Mucosa of rectum (tissue), 2 donors: ENCODE measurements around the gene WDR91.

ENCODE experiments used
- H3K27ac ChIP-seq, 2 donors: one replicate each; pipeline ENCODE4 v1.7.0; 2013; ENCODE audit warnings: inconsistent platforms in 2 of 2, low read depth in 2 of 2, low read length in 2 of 2
- H3K27me3 ChIP-seq, 2 donors: one replicate each; pipeline ENCODE4 v1.7.0; 2013; ENCODE audit warnings: low read length in 2 of 2; ENCODE audit not compliant: control insufficient read depth in 2 of 2, insufficient read depth in 2 of 2
- H3K36me3 ChIP-seq, 2 donors: one replicate each; pipeline ENCODE4 v1.7.0; 2013; ENCODE audit warnings: low read length in 2 of 2; ENCODE audit not compliant: control insufficient read depth in 2 of 2, insufficient read depth in 2 of 2
- H3K4me1 ChIP-seq, 2 donors: one replicate each; pipeline ENCODE4 v1.7.0; 2013; ENCODE audit warnings: low read length in 2 of 2, mild to moderate bottlenecking in 1 of 2; ENCODE audit not compliant: control insufficient read depth in 2 of 2, insufficient read depth in 2 of 2
- H3K4me3 ChIP-seq, 2 donors: one replicate each; pipeline ENCODE4 v1.7.0; 2013; ENCODE audit warnings: low read length in 2 of 2
- H3K9ac ChIP-seq, 2 donors: one replicate each; pipeline ENCODE4 v1.7.0; 2013; ENCODE audit warnings: low read length in 2 of 2, low read depth in 1 of 2, mild to moderate bottlenecking in 1 of 2
- H3K9me3 ChIP-seq, 2 donors: one replicate each; pipeline ENCODE4 v1.7.0; 2013; ENCODE audit warnings: low read length in 2 of 2; ENCODE audit not compliant: control insufficient read depth in 2 of 2
- donor health status: healthy.
- donor health status: Normal muscosa, but diverticular disease.

Gene WDR91

GRCh38 chr7:135189221-135189662 lies 22.1 kb downstream of the WDR91 start:
- no peaks in the 10 kb centered on the region for H3K9me3 ChIP-seq
- no peaks in the 10 kb centered on the region for H3K4me1 ChIP-seq
- H3K27me3 ChIP-seq: no peaks in the 10 kb centered on the region
- H3K4me3 ChIP-seq: no peak overlapping the region
- H3K36me3 ChIP-seq: peaks cover 46 to 56% of the 10 kb centered on the region in 2 donors
- no peak overlapping the region for H3K27ac ChIP-seq
- H3K9ac ChIP-seq: no peak overlapping the region

GRCh38 chr7:135188298-135188984 lies 22.9 kb downstream of the WDR91 start:
- H3K9ac ChIP-seq: no peak overlapping the region
- H3K36me3 ChIP-seq: peaks cover 44 to 52% of the 10 kb centered on the region in 2 donors
- H3K27me3 ChIP-seq: no peaks in the 10 kb centered on the region
- no peaks in the 10 kb centered on the region for H3K9me3 ChIP-seq
- no peak overlapping the region for H3K27ac ChIP-seq
- no peak overlapping the region for H3K4me3 ChIP-seq
- H3K4me1 ChIP-seq: no peaks in the 10 kb centered on the region

DNA sequence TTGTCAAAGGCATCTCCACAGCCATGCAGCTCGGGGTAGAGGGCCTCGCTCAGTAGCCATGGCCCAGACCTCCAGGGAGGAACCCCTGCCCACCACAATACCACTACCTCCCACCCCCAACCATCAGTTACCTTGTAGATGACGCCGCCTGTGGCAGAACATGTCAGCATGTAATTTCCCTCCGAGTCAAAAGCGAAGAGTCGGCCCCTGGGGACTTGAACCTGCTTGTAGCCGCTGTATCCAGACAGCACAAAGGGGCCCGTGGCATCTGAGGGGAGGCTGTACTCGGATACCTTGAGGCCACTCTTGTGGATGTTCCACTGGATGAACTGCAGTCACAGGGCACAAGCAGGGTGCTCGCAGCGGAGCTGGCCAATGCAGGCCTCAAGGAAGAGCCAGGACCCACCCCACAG lies 24.5 kb downstream of the WDR91 start:
- H3K27ac ChIP-seq: no peak overlapping the region

GRCh38 chr7:135186261-135186540 lies 25.1 kb downstream of the WDR91 start:
- H3K4me3 ChIP-seq: no peak overlapping the region
- H3K9me3 ChIP-seq: peaks cover 9 to 11% of the 10 kb centered on the region in 2 donors
- H3K36me3 ChIP-seq: peaks cover 39 to 42% of the 10 kb centered on the region in 2 donors
- no peak overlapping the region for H3K9ac ChIP-seq
- H3K27ac ChIP-seq: no peak overlapping the region
- no peaks in the 10 kb centered on the region for H3K4me1 ChIP-seq
- H3K27me3 ChIP-seq: no peaks in the 10 kb centered on the region

More for the DNA sequence above, 24.5 kb downstream of the WDR91 start:
- no peaks in the 10 kb centered on the region for H3K27me3 ChIP-seq
- H3K9me3 ChIP-seq: peaks cover 4 to 6% of the 10 kb centered on the region in 2 donors
- H3K36me3 ChIP-seq: peaks cover 39 to 47% of the 10 kb centered on the region in 2 donors
- no peaks in the 10 kb centered on the region for H3K4me1 ChIP-seq
- no peak overlapping the region for H3K4me3 ChIP-seq
- H3K9ac ChIP-seq: no peak overlapping the region

- Histone ChIP-seq H3K9me3 (peaks cover 13 to 15% of the 10 kb centered on the region in 2 donors), H3K27me3 (no peaks in the 10 kb centered on the region), H3K36me3 (peaks cover 39 to 42% of the 10 kb centered on the region in 2 donors), H3K4me1 (no peaks in the 10 kb centered on the region), H3K4me3 (no peak overlapping the region), H3K9ac (no peak overlapping the region), H3K27ac (no peak overlapping the region)
Measured at GRCh38 chr7:135185471-135186260, 25.7 kb downstream of the WDR91 start.

- H3K9me3 ChIP-seq: peaks cover 13 to 15% of the 10 kb centered on the region in 2 donors
- H3K27ac ChIP-seq: no peak overlapping the region
- H3K27me3 ChIP-seq: no peaks in the 10 kb centered on the region
- no peak overlapping the region for H3K9ac ChIP-seq
- H3K36me3 ChIP-seq: peaks cover 34 to 39% of the 10 kb centered on the region in 2 donors
- no peaks in the 10 kb centered on the region for H3K4me1 ChIP-seq
- H3K4me3 ChIP-seq: no peak overlapping the region
Measured at GRCh38 chr7:135184254-135184841, 27.0 kb downstream of the WDR91 start.

GRCh38 chr7:135183478-135183877 lies 27.8 kb downstream of the WDR91 start:
- H3K4me3 ChIP-seq: no peak overlapping the region
- no peak overlapping the region for H3K9ac ChIP-seq
- H3K27me3 ChIP-seq: no peaks in the 10 kb centered on the region
- H3K9me3 ChIP-seq: peaks cover 13 to 15% of the 10 kb centered on the region in 2 donors
- H3K27ac ChIP-seq: no peak overlapping the region
- peaks cover 27 to 32% of the 10 kb centered on the region in 2 donors for H3K36me3 ChIP-seq
- no peaks in the 10 kb centered on the region for H3K4me1 ChIP-seq

GRCh38 chr7:135181929-135182678 lies 29.2 kb downstream of the WDR91 start:
- no peak overlapping the region for H3K4me3 ChIP-seq
- no peaks in the 10 kb centered on the region for H3K27me3 ChIP-seq
- no peaks in the 10 kb centered on the region for H3K4me1 ChIP-seq
- peaks cover 13 to 15% of the 10 kb centered on the region in 2 donors for H3K9me3 ChIP-seq
- H3K27ac ChIP-seq: no peak overlapping the region
- H3K9ac ChIP-seq: no peak overlapping the region
- peaks cover 24% of the 10 kb centered on the region in 2 donors for H3K36me3 ChIP-seq

- no peak overlapping the region for H3K9ac ChIP-seq
- no peak overlapping the region for H3K27ac ChIP-seq
- no peaks in the 10 kb centered on the region for H3K4me1 ChIP-seq
- peaks cover 13 to 15% of the 10 kb centered on the region in 2 donors for H3K9me3 ChIP-seq
- no peak overlapping the region for H3K4me3 ChIP-seq
- H3K27me3 ChIP-seq: no peaks in the 10 kb centered on the region
- H3K36me3 ChIP-seq: peaks cover 17 to 22% of the 10 kb centered on the region in 2 donors
Measured at GRCh38 chr7:135181261-135181928, 29.9 kb downstream of the WDR91 start.
